ENCODE measurements around the gene SF3A2. TPM values are rescaled to one million over a fixed set of nuclear protein-coding genes. Genes with fewer than 3 reads are reported as not detected.

SF3A2 gene
- total and polyA plus RNA-seq, 2 donors (not counting 3 experiments of a cell fraction or from before 2014, with no cell fraction given), result 21.5 to 164 TPM

GRCh38 chr19:2266183-2266993 is 29.8 kb downstream of the SF3A2 start:
- FAIRE-seq, result peak; percentile 96
- Histone ChIP-seq H3K4me1 (ENCODE audit: control insufficient read depth, extremely low read depth, insufficient read depth, low read length) (peaks cover 13% of the 10 kb centered on the region), H3K4me2 (ENCODE audit: insufficient read depth, low read length) (no peak overlapping the region), H3K9ac (replicated peaks; ENCODE audit: extremely low read depth, insufficient read depth, low read length) (no peak overlapping the region), H3K9me3 (replicated peaks; ENCODE audit: control insufficient read depth, insufficient read depth, low read length) (no peaks in the 10 kb centered on the region), H4K20me1 (replicated peaks; ENCODE audit: control insufficient read depth, extremely low read depth, insufficient read depth, low read length) (no peaks in the 10 kb centered on the region), H3K4me3 (replicated peaks in 1 of 3; ENCODE audit: insufficient read depth in 1 of 3, low read depth in 1 of 3, low read length in 3 of 3) (no peak overlapping the region), H3K79me2 (ENCODE audit: control insufficient read depth, insufficient read depth, low read length) (peaks cover 20% of the 10 kb centered on the region), H2AFZ (ENCODE audit: low read depth, low read length) (peak overlapping the region; percentile 57), H3K36me3 (ENCODE audit: control insufficient read depth in 2 of 2, extremely low read depth in 1 of 2, insufficient read depth in 2 of 2, low read length in 2 of 2) (peaks cover 0 to under 1% of the 10 kb centered on the region in 2 experiments), H3K27me3 (ENCODE audit: control insufficient read depth in 2 of 2, insufficient read depth in 2 of 2, low read length in 2 of 2) (no peaks in the 10 kb centered on the region), H3K27ac (ENCODE audit: insufficient read depth, low read depth, low read length) (no peak overlapping the region), H3K9me1 (replicated peaks; ENCODE audit: control insufficient read depth, extremely low read depth, insufficient read depth, low read length) (no peaks in the 10 kb centered on the region)
- dilution Hi-C loops (cut with MboI; ENCODE audit: extremely low pct_ligation_motif_present, low sequenced_read_pairs), result no loop called here
- ChIA-PET POLR2A (no interaction called here), CTCF (interaction anchor here (1.2 kb wide), 1 partner anchor 11 kb away, joined by 4 read pairs; no protein-coding TSS in a partner anchor)
- TF ChIP-seq CTCF (IDR thresholded peaks at IDR 0.05; ENCODE audit: extremely low read depth in 1 of 2, insufficient read depth in 1 of 2, low read depth in 1 of 2, low read length in 2 of 2) (peak in 1 of 2 donors; percentile 1), MYC (IDR thresholded peaks at IDR 0.05; ENCODE audit: low read depth, low read length) (peak; percentile 64), FOS (IDR thresholded peaks at IDR 0.05; ENCODE audit: borderline replicate concordance, insufficient read depth, low read length) (no peak), EZH2 (IDR thresholded peaks at IDR 0.05; ENCODE audit: borderline replicate concordance, low read depth, low read length, severe bottlenecking) (no peak), POLR2AphosphoS5 (IDR thresholded peaks at IDR 0.05; ENCODE audit: insufficient read depth, low read depth, low read length) (peak; percentile 65), JUN (IDR thresholded peaks at IDR 0.05; ENCODE audit: borderline replicate concordance, insufficient read depth, insufficient read length, low read depth) (no peak), POLR2A (IDR thresholded peaks at IDR 0.05; ENCODE audit: low read depth, low read length) (peak; percentile 52), MAX (IDR thresholded peaks at IDR 0.05; ENCODE audit: insufficient read depth, insufficient read length) (peak; percentile 75), GATA2 (IDR thresholded peaks at IDR 0.05; ENCODE audit: insufficient read depth, insufficient read length, low read depth, low read length) (no peak)
- DNase-seq (ENCODE audit: low read depth, low spot score), result peak; percentile 78
- intact Hi-C loops (cut with micrococcal nuclease), result no loop called here
- no TSS peak for BruUV-seq (replicated peaks)

Data from endothelial cell of umbilical vein (primary cell).